ENCODE data around the gene RNF40.

RNF40 gene

DNA sequence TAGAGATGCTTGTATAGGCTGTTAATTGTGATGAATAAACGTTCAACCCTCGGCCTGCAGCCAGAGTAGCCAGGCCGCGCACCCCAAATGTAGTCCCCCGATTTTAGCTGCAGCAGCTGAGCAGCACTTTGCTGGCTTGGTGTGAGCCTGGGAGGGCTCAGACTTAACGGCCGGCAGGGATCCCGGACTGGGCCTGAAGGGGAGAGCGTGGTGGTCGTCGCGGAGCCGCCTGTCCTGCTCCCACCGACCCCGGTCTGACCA, 12.9 kb downstream of the RNF40 start:
- DNase-seq (ENCODE audit: low read depth), result no peak
- peak overlapping the region; percentile 83 for H3K4me3 ChIP-seq (ENCODE audit: low read depth, low read length)
- no peak for TF ChIP-seq CTCF (conservative IDR thresholded peaks at IDR 0.05; ENCODE audit: low read depth, low read length)

DNA sequence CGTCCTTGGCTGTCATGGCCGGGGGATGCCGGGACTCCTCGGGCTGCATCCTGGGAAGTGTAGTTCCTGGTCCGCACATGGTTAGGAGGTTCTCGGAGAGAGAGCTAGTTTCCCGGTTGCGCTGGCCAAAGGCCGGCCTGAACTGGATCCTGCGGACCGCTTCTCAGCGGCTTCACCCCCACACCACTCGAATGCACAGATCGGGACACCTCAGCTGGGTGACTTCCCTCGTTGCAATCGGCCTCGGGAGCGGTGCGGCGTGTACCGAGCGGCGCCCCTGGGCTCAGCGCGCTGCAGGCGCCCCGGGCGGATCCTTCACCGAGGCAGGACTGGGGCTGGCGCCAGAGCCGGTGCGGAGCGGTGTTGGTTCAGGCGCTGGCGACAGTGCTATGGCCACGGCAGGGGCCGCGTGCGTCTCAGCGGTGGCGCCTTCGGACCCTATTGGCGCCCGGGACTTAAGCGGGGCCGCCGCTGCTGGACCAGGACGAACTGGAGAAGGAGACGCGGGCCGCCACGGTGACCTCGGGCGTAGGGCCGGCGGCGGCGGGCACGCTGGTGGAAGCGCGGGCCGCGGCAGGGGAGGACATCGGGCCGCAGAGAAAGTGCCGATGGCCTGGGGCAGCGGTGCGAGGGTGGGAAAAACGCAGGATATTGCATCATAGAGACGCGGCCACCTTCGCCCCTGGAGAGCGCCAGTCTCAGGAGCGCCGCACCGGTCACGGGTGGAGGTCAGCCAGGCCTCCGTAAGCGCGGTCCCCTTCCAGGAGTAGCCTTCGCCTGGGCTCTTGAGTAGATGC, 13.5 kb downstream of the RNF40 start:
- no peak for TF ChIP-seq CTCF (conservative IDR thresholded peaks at IDR 0.05; ENCODE audit: low read depth, low read length)
- peak overlapping the region; percentile 83 for H3K4me3 ChIP-seq (ENCODE audit: low read depth, low read length)
- DNase-seq (ENCODE audit: low read depth), result peak; percentile 87

GRCh38 chr16:30777591-30778297, 15.6 kb downstream of the RNF40 start:
- no peak for TF ChIP-seq CTCF (conservative IDR thresholded peaks at IDR 0.05; ENCODE audit: low read depth, low read length)
- no peak overlapping the region for H3K4me3 ChIP-seq (ENCODE audit: low read depth, low read length)
- DNase-seq (ENCODE audit: low read depth), result peak; percentile 9

- DNase-seq (ENCODE audit: low read depth), result peak; percentile 82
Observed at GRCh38 chr16:30778549-30779244, 16.6 kb downstream of the RNF40 start.

DNA sequence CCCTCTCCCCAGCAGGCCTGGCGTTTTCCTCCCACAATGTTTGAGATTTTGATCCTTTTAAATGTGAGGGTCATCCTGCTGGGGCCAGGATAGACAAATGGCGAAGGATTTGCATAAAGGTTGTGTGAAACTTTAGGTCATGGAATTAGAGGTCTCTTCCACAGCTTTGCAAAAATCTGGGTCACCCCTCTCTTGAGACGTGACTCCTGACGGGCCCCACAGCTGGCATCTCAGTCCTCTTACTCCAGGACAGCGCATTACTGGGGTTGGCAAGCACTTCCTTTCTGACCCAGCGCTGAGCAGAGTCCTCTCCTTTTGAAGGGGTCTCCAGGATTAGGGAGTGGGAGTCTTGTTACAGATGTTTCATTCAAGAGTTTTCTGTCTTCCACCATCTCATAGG, 17.5 kb downstream of the RNF40 start:
- no peak for DNase-seq (ENCODE audit: low read depth)
- no peak for TF ChIP-seq CTCF (conservative IDR thresholded peaks at IDR 0.05; ENCODE audit: low read depth, low read length)
- H3K4me3 ChIP-seq (ENCODE audit: low read depth, low read length), result no peak overlapping the region

More at GRCh38 chr16:30778549-30779244, 16.6 kb downstream of the RNF40 start:
- H3K4me3 ChIP-seq (ENCODE audit: low read depth, low read length), result no peak overlapping the region
- TF ChIP-seq CTCF (conservative IDR thresholded peaks at IDR 0.05; ENCODE audit: low read depth, low read length), result no peak

GRCh38 chr16:30780021-30780420, 17.9 kb downstream of the RNF40 start:
- H3K4me3 ChIP-seq (ENCODE audit: low read depth, low read length), result no peak overlapping the region
- no peak for DNase-seq (ENCODE audit: low read depth)
- TF ChIP-seq CTCF (conservative IDR thresholded peaks at IDR 0.05; ENCODE audit: low read depth, low read length), result no peak
